Epithelial cell of esophagus (primary cell): Measurements from ENCODE around the gene EIF2S1.

ENCODE experiments used
- DNase-seq: peaks from one replicate; pipeline ENCODE4 v3.0.0; 2010; ENCODE audit warnings: low read depth
- H3K4me3 ChIP-seq: 2 replicates; pipeline ENCODE4 v1.5.1; 2011; ENCODE audit warnings: mild to moderate bottlenecking, low read length, control low read depth
- TF ChIP-seq, protein P1 (sequence below): IDR thresholded peaks from 2 replicates; pipeline ENCODE4 v1.5.1; 2011; ENCODE audit warnings: low read depth, mild to moderate bottlenecking, low read length, control low read depth, inconsistent platforms; ENCODE audit not compliant: insufficient read depth; ENCODE audit errors: missing control alignments

Gene EIF2S1

DNA sequence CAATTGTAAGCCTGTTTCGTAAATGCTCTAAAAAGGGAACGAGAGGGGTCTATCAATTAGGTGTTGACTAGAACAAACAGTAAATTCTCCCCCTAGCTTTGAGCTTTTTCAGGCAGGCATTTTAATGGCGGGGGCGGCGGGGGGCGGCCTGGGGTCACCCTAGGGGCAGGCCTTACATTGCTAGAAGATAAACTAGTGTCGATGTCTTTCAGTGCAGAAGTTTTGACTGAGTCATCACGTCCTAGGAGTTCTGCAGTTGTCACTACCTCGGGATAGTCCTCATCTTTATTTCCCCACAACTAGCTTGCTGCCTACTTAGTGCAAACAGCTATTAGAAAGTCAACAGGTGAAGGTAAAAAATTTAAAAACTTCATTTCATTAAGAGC is 2.2 kb upstream of the EIF2S1 start:
- DNase-seq: peak; percentile 57
- TF ChIP-seq, protein P1, sequence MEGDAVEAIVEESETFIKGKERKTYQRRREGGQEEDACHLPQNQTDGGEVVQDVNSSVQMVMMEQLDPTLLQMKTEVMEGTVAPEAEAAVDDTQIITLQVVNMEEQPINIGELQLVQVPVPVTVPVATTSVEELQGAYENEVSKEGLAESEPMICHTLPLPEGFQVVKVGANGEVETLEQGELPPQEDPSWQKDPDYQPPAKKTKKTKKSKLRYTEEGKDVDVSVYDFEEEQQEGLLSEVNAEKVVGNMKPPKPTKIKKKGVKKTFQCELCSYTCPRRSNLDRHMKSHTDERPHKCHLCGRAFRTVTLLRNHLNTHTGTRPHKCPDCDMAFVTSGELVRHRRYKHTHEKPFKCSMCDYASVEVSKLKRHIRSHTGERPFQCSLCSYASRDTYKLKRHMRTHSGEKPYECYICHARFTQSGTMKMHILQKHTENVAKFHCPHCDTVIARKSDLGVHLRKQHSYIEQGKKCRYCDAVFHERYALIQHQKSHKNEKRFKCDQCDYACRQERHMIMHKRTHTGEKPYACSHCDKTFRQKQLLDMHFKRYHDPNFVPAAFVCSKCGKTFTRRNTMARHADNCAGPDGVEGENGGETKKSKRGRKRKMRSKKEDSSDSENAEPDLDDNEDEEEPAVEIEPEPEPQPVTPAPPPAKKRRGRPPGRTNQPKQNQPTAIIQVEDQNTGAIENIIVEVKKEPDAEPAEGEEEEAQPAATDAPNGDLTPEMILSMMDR: no peak
- H3K4me3 ChIP-seq: peak overlapping the region; percentile 99

DNA sequence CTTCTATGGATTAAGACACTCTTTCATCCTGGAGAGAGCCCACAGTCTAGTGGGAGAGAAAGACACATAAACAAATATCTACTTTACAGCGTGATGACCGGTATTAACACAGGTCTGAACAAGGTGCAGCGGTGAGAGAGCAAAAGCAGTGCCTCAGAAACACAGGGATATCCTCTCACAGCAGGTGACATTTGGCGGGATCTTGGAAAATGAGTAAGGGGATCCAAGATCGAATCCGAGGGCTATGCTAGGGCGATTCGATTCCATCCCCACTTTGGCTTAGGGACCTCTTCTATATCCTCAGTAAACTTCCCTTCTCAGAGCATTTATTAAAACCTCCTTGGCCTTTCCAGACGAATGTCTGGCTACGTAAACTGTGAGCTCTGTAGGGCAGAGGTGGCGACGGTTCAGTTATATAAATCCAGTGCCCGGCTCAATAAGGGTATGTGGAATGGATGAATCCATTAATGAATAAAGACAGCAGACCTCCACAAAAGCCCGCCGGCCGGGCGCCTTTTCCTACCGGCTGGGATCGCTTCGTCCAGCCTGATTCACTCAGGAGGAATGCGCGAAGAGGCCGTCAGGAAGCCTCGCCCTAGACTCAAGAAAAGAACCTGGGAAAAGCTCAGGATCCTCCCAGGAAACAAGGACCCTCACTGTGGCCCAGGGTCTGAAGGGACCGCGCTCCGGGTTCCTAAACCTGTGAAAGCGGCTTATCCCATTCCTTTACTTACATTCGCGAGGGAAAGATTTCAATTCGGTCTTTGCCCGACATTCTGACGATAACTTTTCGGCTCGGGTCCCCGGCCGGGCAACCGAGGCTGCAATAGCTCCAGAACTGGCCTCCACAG is 979 bp upstream of the EIF2S1 start:
- DNase-seq: peak; percentile 71
- H3K4me3 ChIP-seq: peak overlapping the region; percentile 99
- TF ChIP-seq, protein P1: no peak

DNA sequence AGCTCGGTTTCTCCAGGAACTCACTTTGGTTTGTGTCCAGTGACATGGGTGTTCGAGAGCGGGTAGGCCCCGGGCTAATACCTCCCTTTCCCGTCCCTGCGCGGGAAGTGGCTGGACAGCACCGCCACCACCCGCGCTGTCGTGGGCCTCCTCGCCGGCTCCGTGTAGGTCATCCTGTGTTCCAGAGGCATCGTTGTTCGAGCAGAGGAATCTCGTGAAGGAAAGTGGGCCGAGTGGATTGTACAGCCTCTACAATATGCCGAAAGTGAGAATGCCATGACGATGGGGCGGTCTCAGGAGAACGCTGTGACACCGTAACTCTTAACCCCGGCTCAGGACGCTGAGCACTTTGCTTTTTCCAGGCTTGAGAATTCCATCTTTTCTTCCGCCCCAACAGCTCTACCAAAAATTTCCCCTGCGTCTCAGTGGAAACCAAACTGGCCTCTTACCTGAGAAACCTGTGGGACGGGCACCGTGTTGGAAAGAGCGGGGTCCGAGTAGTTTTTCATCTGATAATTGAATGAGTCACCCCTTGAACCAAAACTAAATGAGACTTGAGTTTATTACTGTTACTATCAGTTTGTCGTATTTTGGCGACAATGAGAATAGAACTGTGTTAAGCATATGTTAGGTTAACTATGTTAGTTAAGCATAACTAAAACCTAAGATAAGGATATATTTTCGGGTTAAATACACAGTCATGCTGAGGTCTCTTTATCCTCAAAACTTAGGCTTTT is 510 bp downstream of the EIF2S1 start:
- DNase-seq: no peak
- H3K4me3 ChIP-seq: peak overlapping the region; percentile 99
- TF ChIP-seq, protein P1: no peak

GRCh38 chr14:67365476-67365875 is 5.3 kb downstream of the EIF2S1 start:
- no peak for DNase-seq
- TF ChIP-seq, protein P1: no peak
- no peak overlapping the region for H3K4me3 ChIP-seq

GRCh38 chr14:67370830-67371229 is 10.7 kb downstream of the EIF2S1 start:
- no peak overlapping the region for H3K4me3 ChIP-seq
- TF ChIP-seq, protein P1: no peak
- DNase-seq: no peak

- no peak overlapping the region for H3K4me3 ChIP-seq
- DNase-seq: no peak
- TF ChIP-seq, protein P1: no peak
These were observed 11.4 kb downstream of the EIF2S1 start for GRCh38 chr14:67371247-67372148.
